ENCODE measurements around the gene PARP3. TPM values are rescaled to one million over a fixed set of nuclear protein-coding genes. Genes with fewer than 3 reads are reported as not detected.

Gene PARP3
- total RNA-seq, 4 donors from 2014 or later: 19.5 to 43.0 (median 22.8) TPM

DNA sequence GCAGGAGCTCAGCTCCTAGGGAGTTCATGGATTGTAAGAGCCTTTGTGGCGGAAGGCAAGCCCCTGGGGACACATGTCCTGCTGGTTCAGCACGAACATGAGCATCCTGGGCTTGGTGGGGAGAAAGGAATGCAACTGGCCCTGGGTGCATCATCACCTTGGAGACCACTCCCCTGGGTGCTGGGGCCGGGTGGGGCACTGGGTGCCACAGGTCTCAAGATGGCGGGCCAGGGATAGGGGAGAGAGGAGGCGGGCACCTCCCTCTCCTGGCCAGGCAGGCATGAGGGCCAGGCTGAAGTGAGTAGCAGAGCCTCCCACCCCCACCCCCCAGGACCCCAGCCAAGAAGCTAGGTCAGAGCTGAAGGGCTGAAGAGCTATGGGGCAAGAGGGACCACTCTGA is 24.3 kb downstream of the PARP3 start:
- 70% methylated on average over 2 of the region's 5 CpGs; no CpG with 5 or more reads in 1 of the 2 donors for WGBS, 2 donors (ENCODE audit: low coverage in 1 of 2)
- Histone ChIP-seq H3K4me3 (peak overlapping the region; percentile 62 to 91), H3K4me1 (peaks cover 0 to 76% (median 30%) of the 10 kb centered on the region in 3 donors), H3K9me3 (no peaks in the 10 kb centered on the region), H3K36me3 (peaks cover 0 to 11% of the 10 kb centered on the region in 2 donors), H3K27ac (peak overlapping the region; percentile 52 to 98 (median 94)), H3K27me3 (no peaks in the 10 kb centered on the region)
- ATAC-seq: no peak
- TF ChIP-seq, protein P1, sequence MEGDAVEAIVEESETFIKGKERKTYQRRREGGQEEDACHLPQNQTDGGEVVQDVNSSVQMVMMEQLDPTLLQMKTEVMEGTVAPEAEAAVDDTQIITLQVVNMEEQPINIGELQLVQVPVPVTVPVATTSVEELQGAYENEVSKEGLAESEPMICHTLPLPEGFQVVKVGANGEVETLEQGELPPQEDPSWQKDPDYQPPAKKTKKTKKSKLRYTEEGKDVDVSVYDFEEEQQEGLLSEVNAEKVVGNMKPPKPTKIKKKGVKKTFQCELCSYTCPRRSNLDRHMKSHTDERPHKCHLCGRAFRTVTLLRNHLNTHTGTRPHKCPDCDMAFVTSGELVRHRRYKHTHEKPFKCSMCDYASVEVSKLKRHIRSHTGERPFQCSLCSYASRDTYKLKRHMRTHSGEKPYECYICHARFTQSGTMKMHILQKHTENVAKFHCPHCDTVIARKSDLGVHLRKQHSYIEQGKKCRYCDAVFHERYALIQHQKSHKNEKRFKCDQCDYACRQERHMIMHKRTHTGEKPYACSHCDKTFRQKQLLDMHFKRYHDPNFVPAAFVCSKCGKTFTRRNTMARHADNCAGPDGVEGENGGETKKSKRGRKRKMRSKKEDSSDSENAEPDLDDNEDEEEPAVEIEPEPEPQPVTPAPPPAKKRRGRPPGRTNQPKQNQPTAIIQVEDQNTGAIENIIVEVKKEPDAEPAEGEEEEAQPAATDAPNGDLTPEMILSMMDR (IDR thresholded peaks at IDR 0.05): no peak
- TF ChIP-seq POLR2AphosphoS5 (IDR thresholded peaks at IDR 0.05): no peak

DNA sequence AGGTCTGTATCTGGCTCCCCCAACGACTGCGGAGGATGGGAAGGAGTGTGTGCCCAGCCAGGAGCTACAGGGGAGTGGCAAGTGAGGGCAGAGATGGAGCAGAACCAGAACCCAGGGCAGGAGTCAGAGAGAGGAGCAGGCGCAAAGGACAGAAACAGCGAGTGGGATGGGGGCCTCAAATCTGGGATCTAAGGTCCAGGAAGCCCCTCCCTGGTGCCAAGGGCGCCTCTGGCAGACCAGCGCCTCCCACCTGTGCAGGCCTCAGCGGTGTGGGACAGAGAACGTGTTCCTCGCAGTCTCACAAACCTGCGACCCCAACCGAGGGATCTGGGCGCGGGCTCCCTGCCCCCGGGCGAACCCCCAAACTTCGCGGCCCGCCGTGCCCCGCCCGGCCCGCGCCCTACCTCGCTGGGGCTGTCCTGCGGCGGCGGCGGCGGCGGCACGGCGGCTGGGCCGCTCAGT is 24.8 kb downstream of the PARP3 start:
- TF ChIP-seq POLR2AphosphoS5 (IDR thresholded peaks at IDR 0.05): no peak
- no peak for TF ChIP-seq POLR2A (IDR thresholded peaks at IDR 0.05)
- TF ChIP-seq EP300 (IDR thresholded peaks at IDR 0.05): no peak
- TF ChIP-seq, protein P1 (IDR thresholded peaks at IDR 0.05): no peak
- H3K4me3 ChIP-seq: peak overlapping the region; percentile 62 to 91
- no peaks in the 10 kb centered on the region for H3K9me3 ChIP-seq
- peak overlapping the region; percentile 52 to 98 (median 94) for H3K27ac ChIP-seq
- H3K36me3 ChIP-seq: peaks cover 0 to 11% of the 10 kb centered on the region in 2 donors
- H3K27me3 ChIP-seq: no peaks in the 10 kb centered on the region
- peaks cover 0 to 71% (median 30%) of the 10 kb centered on the region in 3 donors for H3K4me1 ChIP-seq
- peak; percentile 8 for ATAC-seq
- no CpG with 5 or more reads among the region's 33 CpGs for WGBS, 2 donors (ENCODE audit: low coverage in 1 of 2)

- H3K4me1 ChIP-seq: peaks cover 0 to 70% (median 30%) of the 10 kb centered on the region in 3 donors
- H3K27me3 ChIP-seq: no peaks in the 10 kb centered on the region
- H3K4me3 ChIP-seq: peak within 1 kb of the TSS; percentile 62 to 91
- peak; percentile 84 for ATAC-seq
- peak within 1 kb of the TSS; percentile 84 to 98 (median 94) for H3K27ac ChIP-seq
- TF ChIP-seq POLR2A (IDR thresholded peaks at IDR 0.05) (peak; percentile 72 to 74), POLR2AphosphoS5 (IDR thresholded peaks at IDR 0.05) (peak; percentile 65), EP300 (IDR thresholded peaks at IDR 0.05) (no peak)
- WGBS, 2 donors (ENCODE audit: low coverage in 1 of 2): no CpG with 5 or more reads among the region's 90 CpGs
- peaks cover 0 to 11% of the 10 kb centered on the region in 2 donors for H3K36me3 ChIP-seq
- H3K9me3 ChIP-seq: no peaks in the 10 kb centered on the region
Observed at GRCh38 chr3:51967384-51968169, 25.4 kb downstream of the PARP3 start, which contains the start of gene PCBP4. Gene PCBP4, minus strand, starts transcription at chr3:51967454. Its CDS starts 6,214 bp downstream, at chr3:51961240.

DNA sequence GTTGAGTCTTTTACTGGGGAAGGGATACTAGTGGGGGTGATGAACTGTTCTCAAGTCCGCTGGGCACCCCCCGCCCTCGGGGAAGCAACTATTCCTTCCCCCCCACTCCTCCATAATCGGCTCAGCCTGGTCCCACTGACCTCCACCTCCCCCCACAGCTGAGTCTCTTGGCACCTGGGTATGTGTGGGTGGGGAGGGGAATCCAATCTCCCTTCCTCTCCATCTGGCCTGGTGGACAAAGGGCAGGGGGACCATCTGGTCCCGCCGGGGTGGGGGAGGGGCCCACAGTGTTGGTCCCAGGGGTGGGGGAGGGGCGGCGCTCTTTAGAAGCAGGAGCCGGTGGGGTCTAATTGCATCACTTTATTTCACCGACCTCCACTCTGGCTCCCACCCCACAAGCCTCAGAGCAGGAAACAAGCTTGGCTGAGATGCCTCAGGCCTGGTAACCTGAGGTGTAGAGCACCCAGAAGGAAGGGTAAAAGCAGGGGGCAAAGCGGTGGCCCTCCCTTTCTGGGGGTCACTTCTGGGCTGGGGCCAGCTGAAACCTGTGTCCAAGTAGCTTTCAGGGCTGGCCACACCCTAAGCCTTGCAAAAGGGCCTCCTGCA is 26.1 kb downstream of the PARP3 start:
- Histone ChIP-seq H3K4me3 (peak overlapping the region; percentile 62 to 91), H3K4me1 (peaks cover 0 to 70% (median 33%) of the 10 kb centered on the region in 3 donors), H3K9me3 (no peaks in the 10 kb centered on the region), H3K36me3 (peaks cover 0 to 11% of the 10 kb centered on the region in 2 donors), H3K27me3 (no peaks in the 10 kb centered on the region), H3K27ac (peak overlapping the region; percentile 84 to 98 (median 94))
- TF ChIP-seq, protein P1 (IDR thresholded peaks at IDR 0.05): no peak
- no peak for TF ChIP-seq POLR2A (IDR thresholded peaks at IDR 0.05)
- no peak for TF ChIP-seq POLR2AphosphoS5 (IDR thresholded peaks at IDR 0.05)
- TF ChIP-seq EP300 (IDR thresholded peaks at IDR 0.05): no peak
- WGBS, 2 donors (ENCODE audit: low coverage in 1 of 2): 0% methylated on average over 1 of the region's 11 CpGs; no CpG with 5 or more reads in 1 of the 2 donors
- peak; percentile 4 for ATAC-seq

DNA sequence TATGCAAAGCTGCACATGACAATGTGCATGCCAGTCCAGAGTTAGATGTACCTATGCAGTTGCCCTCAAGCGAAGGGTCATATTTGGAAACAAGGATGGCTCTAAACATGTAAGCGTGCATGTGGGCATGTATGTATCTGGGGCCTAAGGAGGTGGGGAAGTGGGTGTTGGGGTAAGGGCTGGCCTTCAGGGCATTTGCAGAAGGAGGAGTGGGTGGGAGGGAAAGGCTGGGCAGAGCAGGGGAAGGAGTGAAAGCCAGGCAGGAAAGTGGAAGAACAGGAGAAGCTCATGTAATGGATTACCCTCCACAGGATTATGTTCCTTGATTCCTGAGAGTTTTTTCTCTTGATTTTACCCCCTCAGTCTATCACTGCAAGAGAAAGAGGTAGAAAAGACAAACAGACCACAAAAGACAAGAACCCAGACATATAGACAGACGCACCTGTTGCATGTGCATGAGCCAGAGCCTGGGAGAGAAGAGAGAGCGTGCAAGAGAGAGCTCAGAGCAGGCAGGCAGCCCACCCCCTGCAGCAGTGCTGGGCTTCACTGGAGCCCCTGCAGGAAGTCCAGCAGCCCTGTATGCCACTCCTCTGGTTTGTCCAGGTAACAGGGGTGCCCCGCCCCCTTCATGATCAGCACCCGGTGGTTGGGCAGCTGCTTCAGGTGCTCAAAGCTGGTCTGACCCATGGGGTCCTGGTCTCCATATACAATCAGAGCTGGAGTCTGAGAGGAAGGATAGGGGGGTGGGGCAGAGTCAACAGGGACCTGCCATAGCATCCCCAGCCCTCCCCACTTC is 26.9 kb downstream of the PARP3 start:
- Histone ChIP-seq H3K27ac (peak overlapping the region in 2 of 4 donors; percentile 96 to 98), H3K4me3 (no peak overlapping the region), H3K9me3 (no peaks in the 10 kb centered on the region), H3K4me1 (peaks cover 0 to 68% (median 35%) of the 10 kb centered on the region in 3 donors), H3K27me3 (no peaks in the 10 kb centered on the region), H3K36me3 (peaks cover 0 to 11% of the 10 kb centered on the region in 2 donors)
- 50 to 90% methylated on average over 1 to 3 of the region's 6 CpGs for WGBS, 2 donors (ENCODE audit: low coverage in 1 of 2)
- ATAC-seq: no peak
- TF ChIP-seq, protein P1 (IDR thresholded peaks at IDR 0.05): no peak

All from gastroesophageal sphincter (tissue), 4 donors.